Neuronal stem cell (in vitro differentiated cells): ENCODE measurements around the gene MACROD2.

Source experiments
- DNase-seq: peaks from one replicate; pipeline ENCODE4 v3.0.0-alpha.2; 2013; ENCODE audit warnings: low spot score
- H2AFZ ChIP-seq: one replicate; pipeline ENCODE4 v1.6.1; 2013; ENCODE audit warnings: mild to moderate bottlenecking, low read length, inconsistent platforms
- H2AK5ac ChIP-seq: 2 replicates; pipeline ENCODE4 v1.6.1; 2013; ENCODE audit warnings: low read depth, mild to moderate bottlenecking, inconsistent platforms, low read length, moderate library complexity, mixed read lengths
- H2BK120ac ChIP-seq: 2 replicates; pipeline ENCODE4 v1.6.1; 2013; ENCODE audit warnings: low read depth, mild to moderate bottlenecking, inconsistent platforms, low read length, moderate library complexity, mixed read lengths
- H2BK12ac ChIP-seq: one replicate; pipeline ENCODE4 v1.6.1; 2013; ENCODE audit warnings: low read length, inconsistent platforms
- H2BK15ac ChIP-seq: 2 replicates; pipeline ENCODE4 v1.6.1; 2013; ENCODE audit warnings: mild to moderate bottlenecking, low read length, inconsistent platforms, mixed read lengths
- H2BK5ac ChIP-seq: one replicate; pipeline ENCODE4 v1.6.1; 2013; ENCODE audit warnings: inconsistent platforms, mild to moderate bottlenecking, low read length, moderate library complexity
- H3K14ac ChIP-seq: one replicate; pipeline ENCODE4 v1.6.1; 2013; ENCODE audit warnings: low read length, inconsistent platforms
- H3K18ac ChIP-seq: 2 replicates; pipeline ENCODE4 v1.6.1; 2013; ENCODE audit warnings: low read length, inconsistent platforms
- H3K23ac ChIP-seq: 2 replicates; pipeline ENCODE4 v1.6.1; 2013; ENCODE audit warnings: low read depth, mild to moderate bottlenecking, mixed read lengths, low read length, inconsistent platforms; ENCODE audit not compliant: poor library complexity
- H3K27ac ChIP-seq: replicated peaks from 3 replicates; pipeline ENCODE4 v1.5.1; 2013; ENCODE audit warnings: low read length, inconsistent platforms
- H3K27me3 ChIP-seq, 3 experiments: 2 replicates each; pipeline ENCODE4 v1.6.1; 2013; ENCODE audit warnings: low read length in 3 of 3, mild to moderate bottlenecking in 2 of 3, inconsistent platforms in 1 of 3, low read depth in 1 of 3, mixed read lengths in 1 of 3, moderate library complexity in 1 of 3; ENCODE audit not compliant: control insufficient read depth in 3 of 3, insufficient read depth in 3 of 3
- H3K36me3 ChIP-seq, 2 donors: replicated peaks in 1 of 2; 2 replicates each; pipeline ENCODE4 v1.6.1; 2013; ENCODE audit warnings: low read length in 2 of 2; ENCODE audit not compliant: control insufficient read depth in 2 of 2, insufficient read depth in 2 of 2
- H3K4ac ChIP-seq: 2 replicates; pipeline ENCODE4 v1.6.1; 2013; ENCODE audit warnings: inconsistent platforms, mild to moderate bottlenecking, low read length, moderate library complexity
- H3K4me1 ChIP-seq, 2 donors: 1 replicate in 1 of 2; 2 replicates in 1 of 2; pipeline ENCODE4 v1.6.1; 2013; ENCODE audit warnings: low read length in 2 of 2, low read depth in 1 of 2; ENCODE audit not compliant: control insufficient read depth in 2 of 2, insufficient read depth in 1 of 2
- H3K4me2 ChIP-seq: one replicate; pipeline ENCODE4 v1.6.1; 2013; ENCODE audit warnings: mild to moderate bottlenecking, low read length, inconsistent platforms; ENCODE audit not compliant: insufficient read depth, poor library complexity, severe bottlenecking
- H3K4me3 ChIP-seq, 2 donors: 2 replicates each; pipeline ENCODE4 v1.5.1; 2013; ENCODE audit warnings: low read length in 2 of 2, mild to moderate bottlenecking in 2 of 2, inconsistent platforms in 1 of 2, moderate library complexity in 1 of 2
- H3K79me1 ChIP-seq: one replicate; pipeline ENCODE4 v1.6.1; 2013; ENCODE audit warnings: low read depth, mild to moderate bottlenecking, inconsistent platforms, low read length, moderate library complexity
- H3K9ac ChIP-seq: one replicate; pipeline ENCODE4 v1.6.1; 2013; ENCODE audit warnings: mild to moderate bottlenecking, low read depth, low read length, inconsistent platforms; ENCODE audit not compliant: poor library complexity
- H3K9me3 ChIP-seq, 2 donors: replicated peaks in 1 of 2; 2 replicates each; pipeline versions ENCODE3 to v1.6.1; 2013; ENCODE audit warnings: low read length in 2 of 2, mild to moderate bottlenecking in 2 of 2, inconsistent platforms in 1 of 2, low read depth in 1 of 2, mixed read lengths in 1 of 2, moderate library complexity in 1 of 2; ENCODE audit not compliant: control insufficient read depth in 2 of 2, insufficient read depth in 1 of 2
- H4K8ac ChIP-seq: one replicate; pipeline ENCODE4 v1.6.1; 2013; ENCODE audit warnings: low read depth, mild to moderate bottlenecking, inconsistent platforms, low read length, moderate library complexity
- H4K91ac ChIP-seq: one replicate; pipeline ENCODE4 v1.6.1; 2013; ENCODE audit warnings: low read length, low read depth, mild to moderate bottlenecking, inconsistent platforms; ENCODE audit not compliant: poor library complexity
- WGBS, 2 donors: extraction: QIAGEN DNeasy Blood & Tissue Kit; methylation state at CpG; one replicate each; pipeline ENCODE4 v1.1.7; 2013; ENCODE audit warnings: missing lambda C conversion rate in 2 of 2, mixed read lengths in 1 of 2; ENCODE audit not compliant: insufficient read length in 2 of 2, insufficient replicate concordance in 1 of 2; ENCODE audit errors: extremely low coverage in 2 of 2; 5-methylcytosine and 5-hydroxymethylcytosine counted together

The MACROD2 gene

GRCh38 chr20:14576196-14576877 is 581.0 kb downstream of the MACROD2 start:
- no CpG with 5 or more reads among the region's 3 CpGs for WGBS, 2 donors
- Histone ChIP-seq H3K18ac (no peak overlapping the region), H2BK120ac (no peak overlapping the region), H3K4me3 (no peak overlapping the region), H2BK15ac (no peak overlapping the region), H3K79me1 (no peaks in the 10 kb centered on the region), H3K4ac (no peak overlapping the region), H3K9me3 (no peaks in the 10 kb centered on the region), H3K27ac (no peak overlapping the region), H3K4me2 (no peak overlapping the region), H3K4me1 (peaks cover 3 to 7% of the 10 kb centered on the region in 2 donors), H3K36me3 (no peaks in the 10 kb centered on the region), H3K27me3 (no peaks in the 10 kb centered on the region), H2AFZ (peak overlapping the region; percentile 70), H3K9ac (no peak overlapping the region), H3K14ac (no peak overlapping the region), H4K91ac (no peak overlapping the region), H2BK5ac (no peak overlapping the region), H2AK5ac (no peak overlapping the region), H2BK12ac (no peak overlapping the region), H4K8ac (no peak overlapping the region), H3K23ac (no peak overlapping the region)
- no peak for DNase-seq

DNA sequence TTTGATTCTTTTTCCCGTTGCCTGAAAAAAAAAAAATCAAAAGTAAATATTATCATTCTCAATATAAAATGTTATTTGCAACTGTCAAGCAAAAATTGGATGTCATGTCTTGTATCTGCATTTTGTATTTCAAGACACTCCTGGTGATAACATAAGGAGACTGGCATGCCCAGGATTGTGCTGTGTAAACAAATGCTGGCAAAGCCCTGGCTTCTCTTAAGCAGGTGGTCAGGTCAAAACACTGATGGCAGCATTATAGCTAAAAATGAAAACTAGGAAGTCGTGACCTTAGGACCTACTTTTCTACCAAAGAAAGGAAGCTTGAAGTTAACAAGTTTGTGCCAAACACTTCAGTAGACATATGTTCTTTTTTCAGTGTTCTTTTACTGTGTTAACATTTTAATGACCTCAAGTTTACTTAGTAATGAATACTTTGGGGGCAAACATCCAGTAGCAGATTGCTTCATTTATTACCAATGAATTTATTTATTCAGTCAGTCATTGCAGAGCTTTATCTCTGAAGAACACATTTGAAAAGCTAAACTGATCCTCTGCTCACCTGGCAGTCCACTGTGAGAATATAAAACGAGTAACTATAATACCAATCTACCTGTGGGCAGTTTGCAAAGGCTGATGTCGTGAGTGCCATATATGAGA is 585.2 kb downstream of the MACROD2 start:
- H3K27ac ChIP-seq, result no peak overlapping the region
- H3K9ac ChIP-seq, result no peak overlapping the region
- no peak overlapping the region for H3K14ac ChIP-seq
- H3K36me3 ChIP-seq, result no peaks in the 10 kb centered on the region
- no peak overlapping the region for H2BK12ac ChIP-seq
- no peak overlapping the region for H2BK15ac ChIP-seq
- no CpG with 5 or more reads among the region's 4 CpGs for WGBS, 2 donors
- no peak overlapping the region for H3K18ac ChIP-seq
- H4K8ac ChIP-seq, result no peak overlapping the region
- no peak overlapping the region for H2AK5ac ChIP-seq
- no peaks in the 10 kb centered on the region for H3K9me3 ChIP-seq
- H2BK5ac ChIP-seq, result no peak overlapping the region
- no peaks in the 10 kb centered on the region for H3K27me3 ChIP-seq
- H3K4me1 ChIP-seq, result peaks cover 3 to 7% of the 10 kb centered on the region in 2 donors
- no peak for DNase-seq
- H3K79me1 ChIP-seq, result no peaks in the 10 kb centered on the region
- no peak overlapping the region for H2BK120ac ChIP-seq
- H3K4me2 ChIP-seq, result no peak overlapping the region
- H3K23ac ChIP-seq, result no peak overlapping the region
- H2AFZ ChIP-seq, result no peak overlapping the region
- no peak overlapping the region for H3K4me3 ChIP-seq
- no peak overlapping the region for H4K91ac ChIP-seq
- H3K4ac ChIP-seq, result no peak overlapping the region

GRCh38 chr20:14581731-14582130 is 586.4 kb downstream of the MACROD2 start:
- no peaks in the 10 kb centered on the region for H3K36me3 ChIP-seq
- no CpG with 5 or more reads among the region's 3 CpGs for WGBS, 2 donors
- no peaks in the 10 kb centered on the region for H3K9me3 ChIP-seq
- no peak overlapping the region for H3K18ac ChIP-seq
- no peak overlapping the region for H2BK12ac ChIP-seq
- no peak overlapping the region for H3K4me3 ChIP-seq
- no peak overlapping the region for H2AFZ ChIP-seq
- DNase-seq, result no peak
- no peak overlapping the region for H4K8ac ChIP-seq
- H2AK5ac ChIP-seq, result no peak overlapping the region
- no peak overlapping the region for H3K23ac ChIP-seq
- H3K14ac ChIP-seq, result no peak overlapping the region
- no peak overlapping the region for H2BK120ac ChIP-seq
- no peak overlapping the region for H4K91ac ChIP-seq
- no peak overlapping the region for H3K9ac ChIP-seq
- H3K27ac ChIP-seq, result no peak overlapping the region
- no peak overlapping the region for H2BK5ac ChIP-seq
- H3K79me1 ChIP-seq, result no peaks in the 10 kb centered on the region
- H3K4me2 ChIP-seq, result no peak overlapping the region
- H3K27me3 ChIP-seq, result no peaks in the 10 kb centered on the region
- peaks cover 0 to 2% of the 10 kb centered on the region in 2 donors for H3K4me1 ChIP-seq
- no peak overlapping the region for H3K4ac ChIP-seq
- H2BK15ac ChIP-seq, result no peak overlapping the region

GRCh38 chr20:14582855-14583254 is 587.5 kb downstream of the MACROD2 start:
- no CpG with 5 or more reads among the region's 3 CpGs for WGBS, 2 donors
- no peak overlapping the region for H4K8ac ChIP-seq
- H3K18ac ChIP-seq, result no peak overlapping the region
- no peaks in the 10 kb centered on the region for H3K9me3 ChIP-seq
- H2BK5ac ChIP-seq, result no peak overlapping the region
- no peak overlapping the region for H2AK5ac ChIP-seq
- H3K27ac ChIP-seq, result no peak overlapping the region
- no peaks in the 10 kb centered on the region for H3K79me1 ChIP-seq
- H2BK120ac ChIP-seq, result no peak overlapping the region
- no peak overlapping the region for H3K23ac ChIP-seq
- no peaks in the 10 kb centered on the region for H3K27me3 ChIP-seq
- no peaks in the 10 kb centered on the region for H3K36me3 ChIP-seq
- H2BK12ac ChIP-seq, result no peak overlapping the region
- no peak overlapping the region for H2AFZ ChIP-seq
- no peak overlapping the region for H4K91ac ChIP-seq
- H3K4me1 ChIP-seq, result peaks cover 0 to 2% of the 10 kb centered on the region in 2 donors
- H3K14ac ChIP-seq, result no peak overlapping the region
- no peak overlapping the region for H3K4ac ChIP-seq
- no peak overlapping the region for H3K4me3 ChIP-seq
- no peak overlapping the region for H3K9ac ChIP-seq
- no peak overlapping the region for H3K4me2 ChIP-seq
- DNase-seq, result no peak
- H2BK15ac ChIP-seq, result no peak overlapping the region
